ENCODE data around the gene VAT1.

Gene VAT1

DNA sequence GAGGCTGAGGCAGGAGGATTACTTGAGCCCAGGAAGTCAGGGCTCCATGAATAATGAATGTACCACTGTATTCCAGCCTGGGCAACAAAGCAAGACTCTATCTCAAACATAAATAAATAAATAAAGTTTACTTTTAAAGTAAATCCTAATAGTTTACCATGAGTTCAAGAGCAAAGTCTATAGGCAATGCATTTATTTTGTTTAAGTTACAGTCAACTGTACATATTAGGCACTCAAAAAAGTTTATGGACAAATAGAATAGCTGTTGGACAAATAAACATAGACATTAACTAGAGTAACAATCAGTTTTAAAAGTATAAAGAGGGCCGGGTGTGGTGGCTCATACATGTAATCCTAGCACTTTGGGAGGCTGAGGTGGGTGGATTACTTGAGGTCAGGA lies 54.3 kb downstream of the VAT1 start:
- no peak for DNase-seq

All from activated CD4-positive, alpha-beta T cell treated with anti-CD3 and anti-CD28 coated beads, Interleukin-2, amount 50 U/mL, for 4 hours (primary cell).